Gastroesophageal sphincter (tissue), 4 donors: ENCODE measurements around the gene SLU7. TPM values are rescaled to one million over a fixed set of nuclear protein-coding genes. Genes with fewer than 3 reads are reported as not detected.

ENCODE experiments used
- ATAC-seq: fragments of 150-250 bp; one replicate; pipeline ENCODE4 v1.9.1; 2016; ENCODE audit warnings: mild to moderate bottlenecking, moderate library complexity
- H3K27ac ChIP-seq, 4 donors: fragments of 200-600 bp; sonication (generic) in 3 of 4; 1 replicate in 3 of 4; 2 replicates in 1 of 4; pipeline ENCODE4 v1.5.1; 2016 to 2019
- H3K27me3 ChIP-seq: fragments of 200-600 bp; sonication (generic); one replicate; pipeline ENCODE4 v1.5.1; 2019
- H3K36me3 ChIP-seq, 2 donors: fragments of 200-600 bp; sonication (generic); one replicate each; pipeline ENCODE4 v1.5.1; 2019; ENCODE audit warnings: control low read depth in 1 of 2
- H3K4me1 ChIP-seq, 3 donors: fragments of 200-600 bp; sonication (generic); 1 replicate in 2 of 3; 2 replicates in 1 of 3; pipeline ENCODE4 v1.5.1; 2016 to 2019; ENCODE audit warnings: control low read depth in 2 of 3
- H3K4me3 ChIP-seq, 2 donors: fragments of 200-600 bp; sonication (generic); one replicate each; pipeline ENCODE4 v1.5.1; 2019; ENCODE audit warnings: mild to moderate bottlenecking in 1 of 2, moderate library complexity in 1 of 2
- H3K9me3 ChIP-seq, 3 donors: fragments of 200-600 bp; sonication (generic); one replicate each; pipeline ENCODE4 v1.5.1; 2017 to 2019; ENCODE audit warnings: control low read depth in 2 of 3
- CTCF ChIP-seq, 4 experiments: fragments of 200-600 bp in 2 of 4; fragments of 450-650 bp in 2 of 4; sonication (generic) in 1 of 4; IDR thresholded peaks; one replicate each; pipeline ENCODE4 v1.5.1; 2017 to 2019; ENCODE audit warnings: antibody characterized with exemption in 4 of 4, mild to moderate bottlenecking in 2 of 4, moderate library complexity in 2 of 4
- EP300 ChIP-seq: sonication (generic); formaldehyde crosslinking; IDR thresholded peaks from one replicate; pipeline ENCODE4 v1.6.1; 2017; ENCODE audit warnings: antibody characterized with exemption, mild to moderate bottlenecking
- POLR2A ChIP-seq, 2 donors: fragments of 450-650 bp; IDR thresholded peaks; one replicate each; pipeline ENCODE4 v1.6.1; 2017; ENCODE audit warnings: antibody characterized with exemption in 2 of 2, mild to moderate bottlenecking in 2 of 2, moderate library complexity in 1 of 2
- POLR2AphosphoS5 ChIP-seq: sonication (generic); formaldehyde crosslinking; IDR thresholded peaks from one replicate; pipeline ENCODE4 v1.6.1; 2017; ENCODE audit warnings: antibody characterized with exemption
- WGBS, 2 donors: methylation state at CpG; one replicate each; pipeline ENCODE4 v1.1.5; 2018; ENCODE audit warnings: low coverage in 1 of 2; 5-methylcytosine and 5-hydroxymethylcytosine counted together
- total RNA-seq, 4 donors: library from RNA; depleted of rRNA; stranded (reverse); fragments of >200 nt; gene quantifications; one replicate each; pipeline ENCODE4 v1.1.0, GENCODE V29; 2016

SLU7 gene
- total RNA-seq, 4 donors from 2014 or later = 52.6 to 133 (median 88.3) TPM

- Histone ChIP-seq H3K4me1 (peaks cover 0 to 43% (median 11%) of the 10 kb centered on the region in 3 donors), H3K36me3 (no peaks in the 10 kb centered on the region), H3K4me3 (no peak overlapping the region), H3K27me3 (no peaks in the 10 kb centered on the region), H3K9me3 (no peaks in the 10 kb centered on the region), H3K27ac (no peak overlapping the region)
- TF ChIP-seq POLR2AphosphoS5 (no peak), POLR2A (IDR thresholded peaks at IDR 0.05) (no peak), EP300 (no peak), CTCF (IDR thresholded peaks at IDR 0.05) (no peak)
- WGBS, 2 donors = 70% methylated on average over 2 of the region's 2 CpGs; no CpG with 5 or more reads in 1 of the 2 donors
- no peak for ATAC-seq
These were observed 51.6 kb downstream of the SLU7 start for GRCh38 chr5:160367261-160367660.

DNA sequence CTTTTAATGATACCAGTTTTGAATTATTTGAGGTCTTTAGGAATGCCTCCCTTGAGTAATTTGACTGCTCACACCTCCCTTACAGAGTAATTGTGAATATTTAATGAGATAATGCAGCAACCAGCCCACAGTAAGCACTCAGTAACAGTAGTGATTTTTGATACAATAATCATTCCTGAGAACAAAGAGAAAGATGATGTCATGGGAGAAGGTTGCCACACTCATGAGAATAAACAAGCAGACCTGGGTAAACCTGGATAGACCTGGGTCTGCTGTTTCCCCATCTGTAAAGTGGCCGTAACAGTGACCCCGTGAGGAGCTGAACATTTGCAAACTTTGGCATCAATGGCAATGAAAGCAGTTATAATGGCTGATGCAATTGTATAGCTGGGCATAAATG, 52.7 kb downstream of the SLU7 start:
- WGBS, 2 donors = 100% methylated on average over 2 of the region's 2 CpGs
- Histone ChIP-seq H3K9me3 (no peaks in the 10 kb centered on the region), H3K36me3 (no peaks in the 10 kb centered on the region), H3K27me3 (no peaks in the 10 kb centered on the region), H3K4me3 (no peak overlapping the region), H3K4me1 (peaks cover 0 to 43% (median 11%) of the 10 kb centered on the region in 3 donors), H3K27ac (no peak overlapping the region)
- ATAC-seq = no peak
- TF ChIP-seq CTCF (IDR thresholded peaks at IDR 0.05) = no peak

DNA sequence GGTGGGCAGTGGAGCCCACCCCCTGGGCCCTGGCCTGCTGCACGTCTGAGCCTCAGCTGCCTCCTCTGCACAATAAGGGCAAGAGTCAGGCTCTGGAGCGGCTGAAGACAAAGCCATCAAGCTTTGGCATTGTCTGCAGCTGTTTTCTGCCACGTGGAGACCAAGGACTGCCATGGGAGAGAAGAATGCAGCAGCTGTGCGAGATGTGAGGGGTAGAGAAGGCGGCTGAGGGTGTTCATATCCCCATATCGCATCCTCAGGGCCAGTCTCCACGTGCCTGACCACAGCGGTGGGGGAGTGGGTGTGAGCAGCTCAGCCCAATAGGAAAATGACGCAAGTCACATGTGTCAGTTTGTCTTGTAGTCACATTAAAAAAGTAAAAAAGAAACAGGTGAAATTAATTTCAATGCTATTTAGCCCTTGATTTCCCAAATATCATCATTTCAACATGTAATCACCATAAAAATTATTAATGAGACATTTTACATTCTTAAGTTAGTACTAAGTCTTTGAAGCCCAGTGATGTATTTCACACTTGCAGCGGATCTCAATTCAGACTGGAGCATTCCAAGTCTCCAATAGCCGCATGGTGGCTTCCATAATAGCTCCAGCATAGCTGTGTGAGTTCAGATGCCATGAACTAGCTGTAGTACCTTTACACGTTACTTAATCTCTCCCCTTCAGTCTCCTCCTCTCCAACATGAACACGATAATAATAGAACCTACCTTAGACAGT, 55.1 kb downstream of the SLU7 start:
- WGBS, 2 donors = 70 to 74% methylated on average over 9 to 10 of the region's 13 CpGs
- no peak for ATAC-seq
- peaks cover 0 to 38% (median 4%) of the 10 kb centered on the region in 3 donors for H3K4me1 ChIP-seq

GRCh38 chr5:160363211-160363610, 55.7 kb downstream of the SLU7 start:
- H3K9me3 ChIP-seq = no peaks in the 10 kb centered on the region
- TF ChIP-seq POLR2AphosphoS5 = no peak
- TF ChIP-seq EP300 = no peak
- TF ChIP-seq POLR2A (IDR thresholded peaks at IDR 0.05) = no peak
- TF ChIP-seq CTCF (IDR thresholded peaks at IDR 0.05) = no peak
- no peaks in the 10 kb centered on the region for H3K27me3 ChIP-seq
- no peak for ATAC-seq
- H3K4me1 ChIP-seq = peaks cover 0 to 44% (median 4%) of the 10 kb centered on the region in 3 donors
- WGBS, 2 donors = 52 to 69% methylated on average over 3 of the region's 3 CpGs
- peak overlapping the region; percentile 20 to 72 (median 64) for H3K27ac ChIP-seq
- H3K36me3 ChIP-seq = no peaks in the 10 kb centered on the region
- no peak overlapping the region for H3K4me3 ChIP-seq

More for the DNA sequence above, 55.1 kb downstream of the SLU7 start:
- Histone ChIP-seq H3K36me3 (no peaks in the 10 kb centered on the region), H3K9me3 (no peaks in the 10 kb centered on the region), H3K4me3 (no peak overlapping the region), H3K27me3 (no peaks in the 10 kb centered on the region), H3K27ac (peak overlapping the region; percentile 20 to 72 (median 64))
- TF ChIP-seq POLR2AphosphoS5 (no peak), CTCF (IDR thresholded peaks at IDR 0.05) (no peak), POLR2A (IDR thresholded peaks at IDR 0.05) (no peak), EP300 (no peak)

GRCh38 chr5:160361624-160362228, 57.2 kb downstream of the SLU7 start:
- no peak for TF ChIP-seq POLR2AphosphoS5
- TF ChIP-seq EP300 = no peak
- no peak for TF ChIP-seq POLR2A (IDR thresholded peaks at IDR 0.05)
- TF ChIP-seq CTCF (IDR thresholded peaks at IDR 0.05) = no peak
- 86 to 96% methylated on average over 6 of the region's 9 CpGs for WGBS, 2 donors
- peaks cover 0 to 53% (median 15%) of the 10 kb centered on the region in 3 donors for H3K4me1 ChIP-seq
- no peak overlapping the region for H3K4me3 ChIP-seq
- H3K27ac ChIP-seq = no peak overlapping the region
- no peaks in the 10 kb centered on the region for H3K9me3 ChIP-seq
- ATAC-seq = no peak
- no peaks in the 10 kb centered on the region for H3K27me3 ChIP-seq
- no peaks in the 10 kb centered on the region for H3K36me3 ChIP-seq
